WTC11 (cell line): ENCODE data around the gene GMPR2. TPM values are rescaled to one million over a fixed set of nuclear protein-coding genes. Genes with fewer than 3 reads are reported as not detected.
"Not testable (repeated sequence)": the region's sequence is repeated elsewhere in the genome, so short reads cannot be mapped to it uniquely, and the experiment has no call there.

Experiments used
- ATAC-seq: fragments of 200-7000 bp; cut with Tn5 transposase; 2 replicates; pipeline ENCODE4 v1.10.0; 2021; ENCODE audit warnings: mild to moderate bottlenecking, moderate library complexity
- CTCF ChIA-PET: fragments of 300-600 bp; sonication (Branson Sonifier 250); formaldehyde crosslinking; loops from one replicate; lab custom pipeline; 2021; ENCODE audit warnings: antibody characterized with exemption; lab: Charles Lee
- POLR2A ChIA-PET: fragments of 350-600 bp; sonication (Branson Sonifier 250); formaldehyde crosslinking; loops from one replicate; lab custom pipeline; 2021; ENCODE audit warnings: antibody characterized with exemption; lab: Charles Lee
- DNase-seq: peaks from one replicate; pipeline ENCODE4 v3.0.0; 2021; ENCODE audit warnings: low spot score
- H3K27ac Mint-ChIP-seq: 2 replicates; pipeline ENCODE4 v1.8.0; 2021; ENCODE audit warnings: mixed read lengths
- H3K27me3 Mint-ChIP-seq: 2 replicates; pipeline ENCODE4 v1.8.0; 2021; ENCODE audit warnings: low read depth, mild to moderate bottlenecking, moderate library complexity, mixed read lengths
- H3K36me3 Mint-ChIP-seq: 2 replicates; pipeline ENCODE4 v1.8.0; 2021; ENCODE audit warnings: mixed read lengths
- H3K4me1 Mint-ChIP-seq: 2 replicates; pipeline ENCODE4 v1.8.0; 2022; ENCODE audit warnings: mixed read lengths
- H3K4me3 Mint-ChIP-seq: 2 replicates; pipeline ENCODE4 v1.8.0; 2021; ENCODE audit warnings: mild to moderate bottlenecking, moderate library complexity, mixed read lengths
- H3K9me3 Mint-ChIP-seq: 2 replicates; pipeline ENCODE4 v1.8.0; 2021; ENCODE audit warnings: mixed read lengths
- ATF1 ChIP-seq: sonication (generic); formaldehyde crosslinking; IDR thresholded peaks from 2 replicates; pipeline ENCODE4 v1.8.1; 2023; ENCODE audit warnings: mild to moderate bottlenecking, moderate library complexity, missing genetic modification reagents
- CBFB ChIP-seq: sonication (generic); formaldehyde crosslinking; IDR thresholded peaks from 2 replicates; pipeline ENCODE4 v1.8.1; 2022; ENCODE audit warnings: mild to moderate bottlenecking, low read depth, missing genetic modification reagents
- ELF4 ChIP-seq: sonication (generic); formaldehyde crosslinking; IDR thresholded peaks from 2 replicates; pipeline ENCODE4 v1.8.1; 2022; ENCODE audit warnings: low read depth, mild to moderate bottlenecking, moderate library complexity, missing genetic modification reagents
- EMX1 ChIP-seq: fragments of 250-450 bp; sonication (Bioruptor Pico); IDR thresholded peaks from 2 replicates; pipeline ENCODE4 v1.8.0; 2021; ENCODE audit warnings: mild to moderate bottlenecking
- GABPB1 ChIP-seq: sonication (generic); formaldehyde crosslinking; IDR thresholded peaks from 2 replicates; pipeline ENCODE4 v1.8.1; 2023; ENCODE audit warnings: mild to moderate bottlenecking, missing genetic modification reagents
- GRHL2 ChIP-seq: fragments of 250-450 bp; sonication (Bioruptor Pico); IDR thresholded peaks from 2 replicates; pipeline ENCODE4 v1.8.0; 2022; ENCODE audit warnings: mild to moderate bottlenecking, moderate library complexity; ENCODE audit not compliant: insufficient replicate concordance, severe bottlenecking
- NR1H2 ChIP-seq: sonication (generic); formaldehyde crosslinking; IDR thresholded peaks from 2 replicates; pipeline ENCODE4 v1.9.0; 2021; ENCODE audit warnings: mild to moderate bottlenecking, moderate library complexity, missing genetic modification reagents
- NR2C2 ChIP-seq: sonication (generic); formaldehyde crosslinking; IDR thresholded peaks from 2 replicates; pipeline ENCODE4 v1.8.0; 2022; ENCODE audit warnings: mild to moderate bottlenecking, missing genetic modification reagents
- PRRX2 ChIP-seq: fragments of 250-450 bp; sonication (Bioruptor Pico); IDR thresholded peaks from 2 replicates; pipeline ENCODE4 v1.8.0; 2021; ENCODE audit warnings: mild to moderate bottlenecking
- RORB ChIP-seq: fragments of 250-450 bp; sonication (Bioruptor Pico); IDR thresholded peaks from 2 replicates; pipeline ENCODE4 v1.9.0; 2021; ENCODE audit warnings: mild to moderate bottlenecking
- SP1 ChIP-seq: sonication (generic); formaldehyde crosslinking; conservative IDR thresholded peaks from 2 replicates; pipeline ENCODE4 v1.8.1; 2022; ENCODE audit warnings: missing genetic modification reagents
- TEAD4 ChIP-seq: sonication (generic); formaldehyde crosslinking; IDR thresholded peaks from 2 replicates; pipeline ENCODE4 v1.8.0; 2022; ENCODE audit warnings: mild to moderate bottlenecking, missing genetic modification reagents
- ZNF219 ChIP-seq: sonication (generic); formaldehyde crosslinking; IDR thresholded peaks from 2 replicates; pipeline ENCODE4 v1.8.0; 2023; ENCODE audit warnings: missing genetic modification reagents, mild to moderate bottlenecking, borderline replicate concordance
- ZNF232 ChIP-seq: sonication (generic); formaldehyde crosslinking; IDR thresholded peaks from 2 replicates; pipeline ENCODE4 v1.8.0; 2022; ENCODE audit warnings: mild to moderate bottlenecking, missing genetic modification reagents
- ZNF416 ChIP-seq: fragments of 250-450 bp; sonication (Bioruptor Pico); IDR thresholded peaks from 2 replicates; pipeline ENCODE4 v1.9.0; 2021; ENCODE audit warnings: mild to moderate bottlenecking, inconsistent platforms
- total RNA-seq: library from RNA; stranded (reverse); gene quantifications from 3 replicates; pipeline ENCODE4 v1.2.3, GENCODE V29; 2021
- TF ChIP-seq, protein P1 (sequence below): sonication (generic); formaldehyde crosslinking; IDR thresholded peaks from 2 replicates; pipeline ENCODE4 v1.8.1; 2023; ENCODE audit warnings: mild to moderate bottlenecking, missing genetic modification reagents
- TF ChIP-seq, protein P2 (sequence below): fragments of 250-450 bp; sonication (Bioruptor Pico); IDR thresholded peaks from 2 replicates; pipeline ENCODE4 v1.9.0; 2021; ENCODE audit warnings: mild to moderate bottlenecking
- TF ChIP-seq, protein P3 (sequence below): fragments of 200-600 bp; IDR thresholded peaks from 2 replicates; pipeline ENCODE4 v1.8.0; 2022; ENCODE audit warnings: antibody characterized with exemption
- TF ChIP-seq, protein P4 (sequence below): sonication (generic); formaldehyde crosslinking; IDR thresholded peaks from 2 replicates; pipeline ENCODE4 v1.8.0; 2022; ENCODE audit warnings: missing genetic modification reagents
- TF ChIP-seq, protein P5 (sequence below): fragments of 250-450 bp; sonication (Bioruptor Pico); IDR thresholded peaks from 2 replicates; pipeline ENCODE4 v1.9.0; 2021; ENCODE audit warnings: moderate library complexity, mild to moderate bottlenecking, inconsistent platforms, borderline replicate concordance
- TF ChIP-seq, protein P6 (sequence below): sonication (generic); formaldehyde crosslinking; IDR thresholded peaks from 2 replicates; pipeline ENCODE4 v1.8.1; 2022; ENCODE audit warnings: low read depth, missing genetic modification reagents, borderline replicate concordance
- TF ChIP-seq, protein P7 (sequence below): fragments of 250-450 bp; sonication (Bioruptor Pico); IDR thresholded peaks from 2 replicates; pipeline ENCODE4 v1.8.0; 2021; ENCODE audit warnings: mild to moderate bottlenecking

Gene GMPR2
- total RNA-seq, 1 experiment from 2014 or later, result 82.3 TPM

DNA sequence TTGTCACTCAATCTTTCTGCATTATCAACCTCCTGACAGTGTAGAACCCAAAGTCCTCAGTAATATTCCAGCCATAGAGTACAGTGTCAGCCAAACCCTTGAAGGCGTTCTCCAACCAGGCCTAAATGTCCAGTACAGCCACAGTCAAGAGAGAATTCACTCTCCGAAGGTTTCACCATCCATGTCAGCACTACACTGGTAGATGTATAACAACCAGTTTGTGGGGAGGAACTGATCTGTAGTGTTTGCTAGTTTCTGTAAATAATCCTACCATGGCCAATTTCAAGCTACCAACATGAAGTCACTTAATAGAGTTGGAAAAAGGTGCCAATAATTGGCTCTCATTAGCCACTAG, 16.4 kb upstream of the GMPR2 start:
- no peak for ATAC-seq
- DNase-seq, result no peak
- Mint-ChIP-seq H3K4me3 (peak overlapping the region; percentile 96), H3K4me1 (peaks cover 23% of the 10 kb centered on the region), H3K9me3 (no peaks in the 10 kb centered on the region), H3K27me3 (no peaks in the 10 kb centered on the region; the same call in 1 of the 2 replicates), H3K27ac (peak overlapping the region; percentile 97), H3K36me3 (peaks cover 10% of the 10 kb centered on the region)
- CTCF ChIA-PET, result interaction anchor here (0.8 to 2.6 kb wide), 18 partner anchors 11 to 226 kb away, joined by 3 to 31 read pairs (median 5); partner anchors contain the start of genes CIDEB, IPO4, IRF9 and PSME2
- TF ChIP-seq ATF1 (no peak), PRRX2 (CRISPR knock-in tag) (no peak), ELF4 (no peak), ZNF416 (CRISPR knock-in tag) (no peak), GRHL2 (CRISPR knock-in tag) (no peak), EMX1 (CRISPR knock-in tag) (no peak), NR2C2 (no peak), GABPB1 (CRISPR knock-in tag) (no peak)
- TF ChIP-seq, protein P1, sequence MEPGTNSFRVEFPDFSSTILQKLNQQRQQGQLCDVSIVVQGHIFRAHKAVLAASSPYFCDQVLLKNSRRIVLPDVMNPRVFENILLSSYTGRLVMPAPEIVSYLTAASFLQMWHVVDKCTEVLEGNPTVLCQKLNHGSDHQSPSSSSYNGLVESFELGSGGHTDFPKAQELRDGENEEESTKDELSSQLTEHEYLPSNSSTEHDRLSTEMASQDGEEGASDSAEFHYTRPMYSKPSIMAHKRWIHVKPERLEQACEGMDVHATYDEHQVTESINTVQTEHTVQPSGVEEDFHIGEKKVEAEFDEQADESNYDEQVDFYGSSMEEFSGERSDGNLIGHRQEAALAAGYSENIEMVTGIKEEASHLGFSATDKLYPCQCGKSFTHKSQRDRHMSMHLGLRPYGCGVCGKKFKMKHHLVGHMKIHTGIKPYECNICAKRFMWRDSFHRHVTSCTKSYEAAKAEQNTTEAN (CRISPR knock-in tag), result no peak
- TF ChIP-seq, protein P2, sequence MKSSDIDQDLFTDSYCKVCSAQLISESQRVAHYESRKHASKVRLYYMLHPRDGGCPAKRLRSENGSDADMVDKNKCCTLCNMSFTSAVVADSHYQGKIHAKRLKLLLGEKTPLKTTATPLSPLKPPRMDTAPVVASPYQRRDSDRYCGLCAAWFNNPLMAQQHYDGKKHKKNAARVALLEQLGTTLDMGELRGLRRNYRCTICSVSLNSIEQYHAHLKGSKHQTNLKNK, result no peak
- POLR2A ChIA-PET, result interaction anchor here (1.1 to 2.1 kb wide), 4 partner anchors 20 to 55 kb away, joined by 3 to 10 read pairs (median 8); partner anchors contain the start of genes IPO4, RABGGTA, TINF2 and TM9SF1

DNA sequence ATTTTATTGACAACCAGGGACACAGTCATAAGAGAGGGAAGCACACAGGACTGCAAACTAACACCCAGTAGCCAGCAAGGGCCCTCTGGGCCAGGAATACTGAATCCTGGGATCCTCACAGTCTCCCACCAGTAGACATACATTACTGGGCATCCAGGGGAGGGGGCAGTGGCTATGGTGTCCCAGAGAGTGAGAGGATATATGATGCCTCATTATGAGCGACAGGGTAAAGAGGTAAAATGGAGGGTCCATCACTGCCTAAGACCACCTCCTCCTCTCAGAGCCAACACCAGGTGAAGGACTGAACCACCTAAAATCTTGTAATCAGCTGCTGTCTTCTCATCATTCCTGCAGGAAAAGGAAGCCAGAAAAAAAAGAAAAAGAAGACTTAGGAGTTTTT, 15.9 kb upstream of the GMPR2 start:
- H3K9me3 Mint-ChIP-seq, H3K27me3 Mint-ChIP-seq, POLR2A ChIA-PET, DNase-seq, H3K4me3 Mint-ChIP-seq, ATAC-seq, H3K36me3 Mint-ChIP-seq, H3K27ac Mint-ChIP-seq: not testable (repeated sequence)
- CTCF ChIA-PET, result interaction anchor here (1.3 to 2.5 kb wide), 4 partner anchors 25 to 82 kb away, joined by 4 to 31 read pairs (median 7); partner anchors contain the start of genes IPO4, IRF9 and TINF2
- H3K4me1 Mint-ChIP-seq, result peaks cover 23% of the 10 kb centered on the region

DNA sequence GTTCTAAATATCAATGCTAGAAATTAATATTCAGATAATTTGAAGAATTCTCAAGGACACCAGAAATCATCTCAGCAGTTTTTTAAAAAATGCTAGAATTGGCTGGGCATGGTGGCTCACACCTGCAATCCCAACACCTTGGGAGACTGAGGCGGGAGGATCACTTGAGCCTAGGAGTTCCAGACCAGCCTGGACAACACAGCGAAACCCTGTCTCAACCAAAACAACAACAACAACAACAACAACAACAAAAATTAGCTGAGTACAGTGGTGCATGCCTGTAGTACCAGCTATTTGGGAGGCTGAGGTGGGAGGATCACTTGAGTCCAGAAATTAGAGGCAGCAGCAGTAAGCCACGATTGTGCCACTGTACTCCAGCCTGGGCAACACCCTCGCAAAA, 13.6 kb upstream of the GMPR2 start:
- ChIA-PET POLR2A (no interaction called here), CTCF (interaction anchor here (1.0 kb wide), 1 partner anchor 23 kb away, joined by 3 read pairs; the partner anchor contains the start of gene TINF2)
- no peak for ATAC-seq
- DNase-seq, result no peak
- peaks cover 5% of the 10 kb centered on the region for H3K36me3 Mint-ChIP-seq
- H3K27me3 Mint-ChIP-seq, result no peaks in the 10 kb centered on the region
- no peaks in the 10 kb centered on the region for H3K9me3 Mint-ChIP-seq
- peaks cover 13% of the 10 kb centered on the region for H3K4me1 Mint-ChIP-seq
- H3K4me3 Mint-ChIP-seq, result no peak overlapping the region
- no peak overlapping the region for H3K27ac Mint-ChIP-seq
- TF ChIP-seq, protein P3, sequence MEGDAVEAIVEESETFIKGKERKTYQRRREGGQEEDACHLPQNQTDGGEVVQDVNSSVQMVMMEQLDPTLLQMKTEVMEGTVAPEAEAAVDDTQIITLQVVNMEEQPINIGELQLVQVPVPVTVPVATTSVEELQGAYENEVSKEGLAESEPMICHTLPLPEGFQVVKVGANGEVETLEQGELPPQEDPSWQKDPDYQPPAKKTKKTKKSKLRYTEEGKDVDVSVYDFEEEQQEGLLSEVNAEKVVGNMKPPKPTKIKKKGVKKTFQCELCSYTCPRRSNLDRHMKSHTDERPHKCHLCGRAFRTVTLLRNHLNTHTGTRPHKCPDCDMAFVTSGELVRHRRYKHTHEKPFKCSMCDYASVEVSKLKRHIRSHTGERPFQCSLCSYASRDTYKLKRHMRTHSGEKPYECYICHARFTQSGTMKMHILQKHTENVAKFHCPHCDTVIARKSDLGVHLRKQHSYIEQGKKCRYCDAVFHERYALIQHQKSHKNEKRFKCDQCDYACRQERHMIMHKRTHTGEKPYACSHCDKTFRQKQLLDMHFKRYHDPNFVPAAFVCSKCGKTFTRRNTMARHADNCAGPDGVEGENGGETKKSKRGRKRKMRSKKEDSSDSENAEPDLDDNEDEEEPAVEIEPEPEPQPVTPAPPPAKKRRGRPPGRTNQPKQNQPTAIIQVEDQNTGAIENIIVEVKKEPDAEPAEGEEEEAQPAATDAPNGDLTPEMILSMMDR, result no peak
- TF ChIP-seq, protein P4, sequence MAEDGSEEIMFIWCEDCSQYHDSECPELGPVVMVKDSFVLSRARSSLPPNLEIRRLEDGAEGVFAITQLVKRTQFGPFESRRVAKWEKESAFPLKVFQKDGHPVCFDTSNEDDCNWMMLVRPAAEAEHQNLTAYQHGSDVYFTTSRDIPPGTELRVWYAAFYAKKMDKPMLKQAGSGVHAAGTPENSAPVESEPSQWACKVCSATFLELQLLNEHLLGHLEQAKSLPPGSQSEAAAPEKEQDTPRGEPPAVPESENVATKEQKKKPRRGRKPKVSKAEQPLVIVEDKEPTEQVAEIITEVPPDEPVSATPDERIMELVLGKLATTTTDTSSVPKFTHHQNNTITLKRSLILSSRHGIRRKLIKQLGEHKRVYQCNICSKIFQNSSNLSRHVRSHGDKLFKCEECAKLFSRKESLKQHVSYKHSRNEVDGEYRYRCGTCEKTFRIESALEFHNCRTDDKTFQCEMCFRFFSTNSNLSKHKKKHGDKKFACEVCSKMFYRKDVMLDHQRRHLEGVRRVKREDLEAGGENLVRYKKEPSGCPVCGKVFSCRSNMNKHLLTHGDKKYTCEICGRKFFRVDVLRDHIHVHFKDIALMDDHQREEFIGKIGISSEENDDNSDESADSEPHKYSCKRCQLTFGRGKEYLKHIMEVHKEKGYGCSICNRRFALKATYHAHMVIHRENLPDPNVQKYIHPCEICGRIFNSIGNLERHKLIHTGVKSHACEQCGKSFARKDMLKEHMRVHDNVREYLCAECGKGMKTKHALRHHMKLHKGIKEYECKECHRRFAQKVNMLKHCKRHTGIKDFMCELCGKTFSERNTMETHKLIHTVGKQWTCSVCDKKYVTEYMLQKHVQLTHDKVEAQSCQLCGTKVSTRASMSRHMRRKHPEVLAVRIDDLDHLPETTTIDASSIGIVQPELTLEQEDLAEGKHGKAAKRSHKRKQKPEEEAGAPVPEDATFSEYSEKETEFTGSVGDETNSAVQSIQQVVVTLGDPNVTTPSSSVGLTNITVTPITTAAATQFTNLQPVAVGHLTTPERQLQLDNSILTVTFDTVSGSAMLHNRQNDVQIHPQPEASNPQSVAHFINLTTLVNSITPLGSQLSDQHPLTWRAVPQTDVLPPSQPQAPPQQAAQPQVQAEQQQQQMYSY (CRISPR knock-in tag), result no peak
- TF ChIP-seq ZNF232 (CRISPR knock-in tag), result no peak
- no peak for TF ChIP-seq RORB
- TF ChIP-seq ZNF416 (CRISPR knock-in tag), result no peak
- TF ChIP-seq TEAD4 (CRISPR knock-in tag), result no peak
- TF ChIP-seq ZNF219 (CRISPR knock-in tag), result no peak
- TF ChIP-seq, protein P5, sequence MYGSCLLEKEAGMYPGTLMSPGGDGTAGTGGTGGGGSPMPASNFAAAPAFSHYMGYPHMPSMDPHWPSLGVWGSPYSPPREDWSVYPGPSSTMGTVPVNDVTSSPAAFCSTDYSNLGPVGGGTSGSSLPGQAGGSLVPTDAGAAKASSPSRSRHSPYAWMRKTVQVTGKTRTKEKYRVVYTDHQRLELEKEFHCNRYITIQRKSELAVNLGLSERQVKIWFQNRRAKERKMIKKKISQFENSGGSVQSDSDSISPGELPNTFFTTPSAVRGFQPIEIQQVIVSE, result no peak
- TF ChIP-seq, protein P6, sequence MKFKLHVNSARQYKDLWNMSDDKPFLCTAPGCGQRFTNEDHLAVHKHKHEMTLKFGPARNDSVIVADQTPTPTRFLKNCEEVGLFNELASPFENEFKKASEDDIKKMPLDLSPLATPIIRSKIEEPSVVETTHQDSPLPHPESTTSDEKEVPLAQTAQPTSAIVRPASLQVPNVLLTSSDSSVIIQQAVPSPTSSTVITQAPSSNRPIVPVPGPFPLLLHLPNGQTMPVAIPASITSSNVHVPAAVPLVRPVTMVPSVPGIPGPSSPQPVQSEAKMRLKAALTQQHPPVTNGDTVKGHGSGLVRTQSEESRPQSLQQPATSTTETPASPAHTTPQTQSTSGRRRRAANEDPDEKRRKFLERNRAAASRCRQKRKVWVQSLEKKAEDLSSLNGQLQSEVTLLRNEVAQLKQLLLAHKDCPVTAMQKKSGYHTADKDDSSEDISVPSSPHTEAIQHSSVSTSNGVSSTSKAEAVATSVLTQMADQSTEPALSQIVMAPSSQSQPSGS (CRISPR knock-in tag), result no peak
- TF ChIP-seq CBFB (CRISPR knock-in tag), result no peak
- no peak for TF ChIP-seq SP1 (CRISPR knock-in tag)
- no peak for TF ChIP-seq NR1H2 (CRISPR knock-in tag)
- TF ChIP-seq, protein P7, sequence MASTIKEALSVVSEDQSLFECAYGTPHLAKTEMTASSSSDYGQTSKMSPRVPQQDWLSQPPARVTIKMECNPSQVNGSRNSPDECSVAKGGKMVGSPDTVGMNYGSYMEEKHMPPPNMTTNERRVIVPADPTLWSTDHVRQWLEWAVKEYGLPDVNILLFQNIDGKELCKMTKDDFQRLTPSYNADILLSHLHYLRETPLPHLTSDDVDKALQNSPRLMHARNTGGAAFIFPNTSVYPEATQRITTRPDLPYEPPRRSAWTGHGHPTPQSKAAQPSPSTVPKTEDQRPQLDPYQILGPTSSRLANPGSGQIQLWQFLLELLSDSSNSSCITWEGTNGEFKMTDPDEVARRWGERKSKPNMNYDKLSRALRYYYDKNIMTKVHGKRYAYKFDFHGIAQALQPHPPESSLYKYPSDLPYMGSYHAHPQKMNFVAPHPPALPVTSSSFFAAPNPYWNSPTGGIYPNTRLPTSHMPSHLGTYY (CRISPR knock-in tag), result no peak
